SK-N-SH treated with all-trans-retinoic acid at 6 μM for 48 hours (cell line): ENCODE measurements around the gene IFRD2.

Experiments
- BACH2 ChIP-seq: fragments of 250-450 bp; sonication (Bioruptor Pico); IDR thresholded peaks from 2 replicates; pipeline ENCODE4 v1.9.0; 2021; ENCODE audit warnings: mild to moderate bottlenecking, borderline replicate concordance
- ISL1 ChIP-seq: fragments of 250-450 bp; sonication (Bioruptor Pico); IDR thresholded peaks from 2 replicates; pipeline ENCODE4 v2.1.2; 2022; ENCODE audit warnings: mild to moderate bottlenecking, moderate library complexity
- RARB ChIP-seq: fragments of 250-450 bp; sonication (Bioruptor Pico); IDR thresholded peaks from 2 replicates; pipeline ENCODE4 v1.8.0; 2021; ENCODE audit warnings: mild to moderate bottlenecking, moderate library complexity
- TCF4 ChIP-seq: fragments of 250-450 bp; sonication (Bioruptor Pico); IDR thresholded peaks from 2 replicates; pipeline ENCODE4 v1.8.0; 2021; ENCODE audit warnings: mild to moderate bottlenecking, moderate library complexity, borderline replicate concordance
- ZNF565 ChIP-seq: fragments of 450-650 bp; formaldehyde crosslinking; conservative IDR thresholded peaks from 2 replicates; pipeline ENCODE4 v1.5.0; 2020; ENCODE audit warnings: low read depth, mild to moderate bottlenecking, moderate library complexity
- ZNF8 ChIP-seq: fragments of 450-650 bp; formaldehyde crosslinking; IDR thresholded peaks from 2 replicates; pipeline ENCODE4 v1.5.0; 2020; ENCODE audit warnings: mild to moderate bottlenecking, moderate library complexity

GRCh38 chr3:50269460-50269859, 22.8 kb downstream of the IFRD2 start:
- TF ChIP-seq ISL1 (CRISPR knock-in tag), result no peak
- TF ChIP-seq ZNF8 (CRISPR knock-in tag), result no peak
- no peak for TF ChIP-seq TCF4 (CRISPR knock-in tag)
- TF ChIP-seq ZNF565 (CRISPR knock-in tag), result no peak
- no peak for TF ChIP-seq BACH2 (CRISPR knock-in tag)
- no peak for TF ChIP-seq RARB (CRISPR knock-in tag)
